GM12878 (cell line): Measurements from ENCODE around the gene OR10V1.

Experiments used
- CREB1 ChIP-seq: IDR thresholded peaks from 2 replicates; pipeline ENCODE4 v1.6.1; 2012; ENCODE audit warnings: low read depth, mild to moderate bottlenecking, inconsistent platforms
- CTCF ChIP-seq, 3 experiments: IDR thresholded peaks in 2 of 3; conservative IDR thresholded peaks in 1 of 3; 2 replicates each; pipeline ENCODE4 v1.5.1; 2011; ENCODE audit warnings: low read depth in 3 of 3, low read length in 3 of 3, mild to moderate bottlenecking in 3 of 3, control low read depth in 2 of 3, moderate library complexity in 2 of 3, inconsistent platforms in 1 of 3, mixed read lengths in 1 of 3; ENCODE audit not compliant: control insufficient read depth in 2 of 3, insufficient read depth in 1 of 3; ENCODE audit errors: extremely low read depth in 1 of 3
- SP1 ChIP-seq: IDR thresholded peaks from one replicate; pipeline ENCODE4 v1.6.1; 2011; ENCODE audit warnings: low read depth, low read length
- ZZZ3 ChIP-seq: IDR thresholded peaks from 2 replicates; pipeline ENCODE4 v1.6.1; 2011; ENCODE audit warnings: low read depth; ENCODE audit not compliant: control insufficient read depth, insufficient read length
- TF ChIP-seq, protein P1 (sequence below): fragments of 450-650 bp; IDR thresholded peaks from 2 replicates; pipeline ENCODE4 v1.6.1; 2016; ENCODE audit warnings: mild to moderate bottlenecking

GRCh38 chr11:59689015-59689414 is 24.6 kb downstream of the OR10V1 start:
- no peak for TF ChIP-seq SP1
- TF ChIP-seq CTCF (IDR thresholded peaks at IDR 0.05 in 2 of 3, conservative IDR thresholded peaks at IDR 0.05 in 1 of 3; ENCODE audit: control insufficient read depth in 2 of 3, extremely low read depth in 1 of 3, insufficient read depth in 1 of 3, low read depth in 3 of 3, low read length in 3 of 3): no peak
- TF ChIP-seq ZZZ3: no peak
- TF ChIP-seq, protein P1, sequence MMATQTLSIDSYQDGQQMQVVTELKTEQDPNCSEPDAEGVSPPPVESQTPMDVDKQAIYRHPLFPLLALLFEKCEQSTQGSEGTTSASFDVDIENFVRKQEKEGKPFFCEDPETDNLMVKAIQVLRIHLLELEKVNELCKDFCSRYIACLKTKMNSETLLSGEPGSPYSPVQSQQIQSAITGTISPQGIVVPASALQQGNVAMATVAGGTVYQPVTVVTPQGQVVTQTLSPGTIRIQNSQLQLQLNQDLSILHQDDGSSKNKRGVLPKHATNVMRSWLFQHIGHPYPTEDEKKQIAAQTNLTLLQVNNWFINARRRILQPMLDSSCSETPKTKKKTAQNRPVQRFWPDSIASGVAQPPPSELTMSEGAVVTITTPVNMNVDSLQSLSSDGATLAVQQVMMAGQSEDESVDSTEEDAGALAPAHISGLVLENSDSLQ: no peak
- no peak for TF ChIP-seq CREB1
